HG02763 (cell line): ENCODE data around the gene CDH23.

ENCODE experiments used
- ATAC-seq: cut with Tn5 transposase; IDR thresholded peaks from one replicate; pipeline ENCODE4 v1.9.1; 2021; ENCODE audit warnings: mild to moderate bottlenecking, moderate library complexity; ENCODE audit not compliant: unreplicated experiment

The CDH23 gene

DNA sequence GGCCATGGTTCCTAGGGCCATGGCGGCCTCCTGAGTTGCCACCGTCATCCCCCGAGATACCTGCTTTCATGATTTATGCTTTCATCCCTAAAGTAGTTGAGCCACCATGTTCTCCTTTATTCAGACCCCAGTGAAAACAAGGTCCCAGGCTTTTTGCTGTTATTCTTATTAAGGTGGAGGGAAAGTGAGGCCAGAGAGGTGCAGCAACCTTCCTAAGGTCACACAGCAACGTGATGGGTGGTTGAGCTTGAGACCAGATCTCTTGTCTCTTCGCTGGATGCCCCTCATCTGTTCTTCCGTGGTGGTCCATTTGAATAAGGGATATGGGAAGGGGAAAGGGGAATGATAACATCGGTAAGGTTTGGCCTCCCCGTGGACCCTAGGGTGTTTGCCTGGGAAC is 180.6 kb downstream of the CDH23 start:
- ATAC-seq: no peak

DNA sequence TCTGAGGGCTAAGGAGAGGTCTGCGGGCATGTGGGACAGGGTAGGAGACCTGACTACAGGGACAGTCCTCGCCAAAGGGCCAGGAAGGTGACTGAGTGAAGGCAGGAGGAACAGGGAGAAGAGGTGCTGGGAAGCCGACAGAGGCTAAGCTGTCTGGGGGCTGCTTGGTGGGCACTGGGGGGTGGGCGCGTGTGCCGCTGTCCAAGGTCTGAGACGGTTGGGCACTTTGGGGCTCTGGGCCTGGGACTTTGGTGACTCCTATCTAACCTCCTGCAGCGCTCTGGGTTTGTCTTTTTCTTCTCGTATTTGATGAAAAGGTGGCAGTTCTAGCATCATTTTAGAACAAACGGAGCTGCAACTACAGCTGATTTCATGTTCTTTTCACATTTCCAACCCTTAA is 181.3 kb downstream of the CDH23 start:
- no peak for ATAC-seq

DNA sequence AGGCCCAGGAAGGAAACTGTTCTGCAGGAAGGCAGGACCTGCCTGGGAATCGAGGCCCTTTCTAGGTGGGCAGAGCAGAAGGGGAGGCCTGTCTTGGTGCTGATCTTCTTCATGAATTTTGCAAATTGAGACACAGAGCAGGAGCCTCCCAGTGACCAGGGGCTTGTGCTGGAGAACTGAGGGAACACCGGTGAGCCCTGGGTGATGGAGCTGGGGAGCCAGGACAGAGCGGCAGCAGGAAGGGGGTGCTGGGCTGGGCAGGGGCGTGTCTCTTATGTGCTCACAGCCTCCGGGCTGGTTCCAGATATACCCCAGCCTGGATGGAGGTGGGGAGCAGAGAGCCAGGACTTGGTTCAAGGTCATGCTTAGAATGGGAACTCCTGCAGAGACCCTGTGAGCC is 182.9 kb downstream of the CDH23 start:
- ATAC-seq: no peak

DNA sequence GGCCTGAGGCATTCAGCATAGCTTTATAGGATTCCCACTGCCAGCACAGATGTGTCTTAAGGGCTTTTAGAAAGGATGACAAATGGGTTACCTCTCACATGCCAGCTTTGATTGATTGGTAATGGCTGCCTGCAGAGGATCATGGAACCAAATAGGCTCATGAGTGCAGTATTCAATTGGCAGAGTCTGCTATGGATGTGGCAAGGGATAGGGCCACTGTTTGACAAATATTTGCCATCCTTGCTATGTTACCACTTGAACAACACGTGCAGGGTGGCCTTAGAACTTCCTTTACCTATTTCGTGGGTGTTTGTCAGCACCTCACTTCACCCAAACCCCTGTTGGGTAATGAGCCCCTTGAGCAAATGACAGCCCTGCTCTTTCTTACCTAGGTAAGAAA is 183.7 kb downstream of the CDH23 start:
- no peak for ATAC-seq

DNA sequence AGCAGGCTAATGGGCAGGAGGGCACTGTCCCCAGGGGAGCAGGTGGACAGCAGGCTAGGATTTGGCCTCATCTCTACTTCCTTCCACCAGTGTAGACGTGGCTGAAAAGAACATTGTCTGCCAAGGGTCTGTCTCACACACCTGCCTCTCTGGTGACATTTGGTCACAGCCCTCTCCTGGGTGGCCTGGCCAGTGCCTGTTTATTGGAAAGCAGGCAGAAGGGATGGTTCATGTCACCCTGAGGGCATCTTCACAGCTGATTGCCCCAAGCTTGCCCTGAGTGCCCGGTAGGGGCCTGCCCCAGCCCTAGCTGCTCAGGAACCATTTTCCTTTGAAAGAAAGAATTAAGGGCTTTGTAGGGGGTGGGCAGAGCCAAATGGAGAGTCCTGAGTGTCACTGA is 184.2 kb downstream of the CDH23 start:
- no peak for ATAC-seq

DNA sequence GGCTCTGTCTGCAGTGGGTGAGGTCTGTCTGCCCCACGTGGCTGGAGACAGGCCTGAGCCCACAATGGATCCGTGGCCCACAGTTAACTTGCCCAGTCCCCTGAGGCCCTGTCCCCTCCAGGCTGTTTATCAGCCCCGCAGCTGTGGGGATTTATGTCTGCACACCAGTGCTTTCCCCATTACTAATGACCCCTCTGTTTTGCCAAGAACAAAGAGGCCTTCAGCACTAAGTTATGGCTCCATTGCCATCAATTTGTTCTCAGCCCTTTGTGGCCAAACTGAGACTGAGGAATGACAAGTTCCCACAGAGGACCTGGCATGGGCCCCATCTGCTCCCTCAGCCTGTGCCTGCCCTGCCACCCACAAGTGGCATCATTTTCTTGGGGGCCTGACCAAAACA is 184.7 kb downstream of the CDH23 start:
- no peak for ATAC-seq

DNA sequence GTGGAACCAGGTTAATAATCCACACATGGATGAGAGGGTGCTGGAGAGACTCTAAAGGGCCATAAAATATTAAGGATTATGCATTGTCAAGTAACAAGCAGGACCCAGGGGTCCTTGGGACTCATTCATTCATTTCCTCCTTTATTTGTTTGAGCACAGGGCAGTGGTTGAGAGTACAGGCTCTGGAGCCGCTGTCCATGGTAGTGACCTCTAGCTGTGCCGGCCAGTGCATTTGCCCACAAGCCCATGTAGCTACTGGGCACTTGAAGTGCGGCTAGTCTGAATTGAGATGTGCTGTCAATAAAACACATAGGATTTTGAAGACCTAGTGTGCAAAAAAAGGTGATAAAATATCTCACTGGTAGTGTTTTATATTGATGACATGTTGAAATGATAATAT is 185.3 kb downstream of the CDH23 start:
- ATAC-seq: no peak

DNA sequence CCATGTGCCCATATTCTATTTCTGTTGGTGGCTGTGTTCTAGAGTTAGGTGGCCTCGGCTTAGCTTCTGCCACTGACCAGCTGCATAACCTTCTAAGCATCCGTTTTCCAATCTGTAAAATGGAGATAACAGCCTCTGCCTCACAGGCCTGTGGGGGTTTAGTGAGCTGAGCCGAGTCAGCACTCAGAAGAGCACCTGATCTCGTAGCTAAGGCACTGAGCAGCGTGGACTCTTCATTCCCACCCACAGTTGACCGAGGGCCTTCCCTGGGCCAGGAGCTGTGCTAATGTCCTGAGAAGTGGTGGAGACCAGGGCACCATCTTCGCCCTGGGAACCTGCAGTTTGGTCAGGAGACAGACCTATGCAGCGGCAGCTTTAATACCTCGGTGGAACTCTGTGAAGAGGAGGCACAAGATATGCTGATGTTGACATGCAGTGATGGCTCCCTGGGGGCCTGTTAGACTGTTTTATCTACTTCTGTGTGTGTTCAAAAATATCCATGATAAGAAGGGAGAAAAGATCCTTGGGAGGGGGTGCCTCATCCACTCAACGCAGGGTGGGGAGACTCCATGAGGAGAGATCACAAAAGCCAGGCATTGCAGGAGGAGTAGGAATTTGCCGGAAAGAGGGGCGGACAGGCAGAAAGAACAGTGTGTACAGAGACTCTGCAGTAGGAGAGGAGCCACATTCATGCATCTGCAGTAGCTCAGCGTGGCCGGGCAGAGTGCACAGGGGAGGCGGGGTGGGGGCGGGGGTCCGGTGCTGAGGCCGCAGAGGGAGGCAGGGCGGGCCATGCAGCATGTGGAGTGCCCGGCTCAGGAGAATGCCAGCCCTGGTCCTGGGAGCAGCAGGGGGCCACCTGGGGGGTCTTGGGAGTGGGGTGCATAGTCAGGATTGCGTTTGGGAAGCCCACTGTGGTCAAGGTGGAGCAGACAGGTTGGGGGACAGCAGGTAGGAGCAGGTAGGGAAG is 186.1 kb downstream of the CDH23 start:
- no peak for ATAC-seq

DNA sequence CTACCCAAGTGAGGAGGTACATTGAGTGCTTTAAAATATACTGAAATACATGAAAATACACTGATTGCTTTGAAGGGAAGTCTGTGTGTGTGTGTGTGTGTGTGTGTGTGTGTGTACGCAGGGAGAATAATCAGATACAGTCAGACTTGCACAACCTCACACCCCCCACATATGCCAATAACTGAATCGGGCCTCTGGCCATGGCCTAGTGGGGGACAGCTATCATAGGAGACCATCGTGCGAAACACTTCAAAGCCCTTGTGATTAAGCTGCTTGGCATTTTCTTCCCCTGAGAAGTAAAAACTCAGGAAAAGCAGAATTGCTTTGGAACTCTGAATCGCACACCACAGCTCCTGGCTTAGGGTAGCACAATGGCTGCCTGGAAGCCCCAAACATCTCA is 187.7 kb downstream of the CDH23 start:
- no peak for ATAC-seq

DNA sequence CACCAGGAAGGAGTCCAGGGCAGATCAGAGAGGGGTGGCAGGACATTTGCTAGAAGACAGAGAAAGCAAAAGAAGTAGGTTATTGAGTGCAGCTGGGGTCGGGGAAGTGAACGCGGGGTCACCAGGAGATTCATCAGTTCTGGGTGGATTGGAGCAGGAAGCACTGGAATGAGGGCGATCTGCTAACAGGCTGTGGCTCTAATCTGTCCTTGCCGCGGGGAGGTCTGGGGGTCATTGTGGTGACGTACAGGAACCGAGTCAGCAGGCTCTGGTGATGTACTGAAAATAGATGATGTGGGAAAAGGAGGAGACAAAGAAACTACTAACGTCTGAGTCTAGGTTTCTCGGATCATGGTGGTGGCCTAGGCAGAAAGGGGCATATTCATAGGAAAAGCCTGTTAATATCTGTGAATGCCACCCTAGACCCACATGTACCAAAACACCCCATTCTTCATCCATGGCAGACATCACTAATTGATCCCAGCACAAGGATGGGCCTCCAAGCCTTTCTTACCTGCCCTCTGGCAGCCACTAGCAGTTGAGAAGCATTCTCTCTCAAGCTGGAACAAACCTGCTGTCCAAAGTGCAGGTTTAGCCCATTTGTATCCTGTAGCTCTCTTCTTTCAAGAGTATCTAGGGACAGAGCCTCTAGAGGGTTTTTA is 188.3 kb downstream of the CDH23 start:
- ATAC-seq: no peak

DNA sequence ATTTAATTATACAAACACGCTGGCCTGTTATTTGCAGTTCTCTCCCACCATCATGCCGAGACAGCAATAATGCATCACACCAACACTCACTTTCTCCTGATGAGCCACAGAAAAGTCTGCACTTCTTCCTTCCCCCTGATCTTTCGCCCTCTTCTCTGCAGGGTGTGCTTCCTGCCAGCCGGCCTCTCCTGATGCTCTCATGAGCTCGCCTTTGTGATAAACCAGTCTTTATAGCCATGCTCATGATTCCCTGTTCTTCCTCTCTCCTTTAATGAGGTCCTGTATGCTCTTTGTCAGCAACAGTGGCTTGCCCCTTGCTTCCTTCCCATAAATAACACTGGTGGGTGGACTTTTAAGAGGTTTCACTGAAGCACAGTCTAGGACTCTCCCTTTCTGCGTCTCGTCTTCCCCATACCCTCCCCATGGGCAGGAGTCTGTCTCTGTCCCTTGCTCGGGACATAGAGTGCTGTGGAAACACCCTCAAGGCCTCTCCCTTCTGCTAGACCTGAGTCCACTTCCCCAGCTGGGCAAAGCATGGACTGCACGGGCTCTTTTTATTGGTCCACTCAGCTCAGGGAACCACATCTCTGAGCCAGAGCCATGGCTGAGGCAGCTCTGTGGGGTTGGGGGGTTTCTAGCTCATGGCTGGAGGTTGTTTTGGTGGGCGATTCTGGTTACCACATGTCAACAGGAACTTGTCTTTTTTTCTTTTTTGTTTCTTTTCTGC is 189.0 kb downstream of the CDH23 start:
- no peak for ATAC-seq

DNA sequence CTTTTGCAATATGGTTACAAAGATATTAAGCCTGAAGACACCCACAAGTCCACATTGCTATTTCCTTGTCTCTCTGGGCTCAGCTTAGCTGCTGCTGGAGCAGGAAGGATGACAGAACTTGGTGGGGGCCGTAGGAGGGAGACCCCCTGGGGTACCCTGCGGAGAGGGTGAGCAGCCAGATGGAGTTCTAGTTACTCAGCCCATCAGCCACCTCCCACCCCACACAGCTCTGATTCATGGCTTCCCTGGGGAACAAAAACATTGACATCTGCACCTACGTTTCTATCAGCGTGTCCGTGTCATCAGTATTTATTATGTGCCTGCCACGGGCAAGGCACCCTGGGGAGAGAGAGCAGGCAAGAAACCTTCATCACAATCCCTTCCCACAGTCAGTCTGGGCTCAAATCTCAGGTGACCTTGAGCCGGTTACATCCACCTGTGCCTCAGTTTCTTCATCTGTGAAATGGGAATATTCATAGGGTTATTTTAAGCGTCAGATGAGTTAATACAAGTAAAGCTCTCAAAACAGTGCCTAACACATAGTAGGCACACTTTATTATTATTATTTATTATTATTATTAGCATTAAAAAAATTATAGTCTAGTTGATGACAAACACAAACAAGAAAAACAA is 191.3 kb downstream of the CDH23 start:
- ATAC-seq: no peak

DNA sequence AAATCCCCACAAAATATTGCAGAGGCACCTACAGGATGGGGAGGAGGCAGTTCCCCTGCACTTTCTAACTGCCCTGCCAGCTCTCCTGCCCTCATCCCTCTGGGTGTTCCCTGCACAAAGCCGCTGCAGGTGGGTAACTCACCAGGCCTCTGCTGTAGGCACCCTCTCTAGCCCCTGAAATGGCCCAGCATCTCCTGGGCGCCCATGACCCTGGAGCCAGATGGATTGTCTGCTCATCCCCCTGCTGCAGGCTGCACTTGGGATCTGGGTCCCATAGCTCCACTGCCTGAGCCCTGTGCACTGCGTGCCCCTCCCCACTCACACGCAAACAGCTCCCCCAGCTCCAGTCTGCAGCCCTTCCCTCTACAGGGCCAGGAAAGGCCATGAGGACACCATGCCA is 192.0 kb downstream of the CDH23 start:
- no peak for ATAC-seq

DNA sequence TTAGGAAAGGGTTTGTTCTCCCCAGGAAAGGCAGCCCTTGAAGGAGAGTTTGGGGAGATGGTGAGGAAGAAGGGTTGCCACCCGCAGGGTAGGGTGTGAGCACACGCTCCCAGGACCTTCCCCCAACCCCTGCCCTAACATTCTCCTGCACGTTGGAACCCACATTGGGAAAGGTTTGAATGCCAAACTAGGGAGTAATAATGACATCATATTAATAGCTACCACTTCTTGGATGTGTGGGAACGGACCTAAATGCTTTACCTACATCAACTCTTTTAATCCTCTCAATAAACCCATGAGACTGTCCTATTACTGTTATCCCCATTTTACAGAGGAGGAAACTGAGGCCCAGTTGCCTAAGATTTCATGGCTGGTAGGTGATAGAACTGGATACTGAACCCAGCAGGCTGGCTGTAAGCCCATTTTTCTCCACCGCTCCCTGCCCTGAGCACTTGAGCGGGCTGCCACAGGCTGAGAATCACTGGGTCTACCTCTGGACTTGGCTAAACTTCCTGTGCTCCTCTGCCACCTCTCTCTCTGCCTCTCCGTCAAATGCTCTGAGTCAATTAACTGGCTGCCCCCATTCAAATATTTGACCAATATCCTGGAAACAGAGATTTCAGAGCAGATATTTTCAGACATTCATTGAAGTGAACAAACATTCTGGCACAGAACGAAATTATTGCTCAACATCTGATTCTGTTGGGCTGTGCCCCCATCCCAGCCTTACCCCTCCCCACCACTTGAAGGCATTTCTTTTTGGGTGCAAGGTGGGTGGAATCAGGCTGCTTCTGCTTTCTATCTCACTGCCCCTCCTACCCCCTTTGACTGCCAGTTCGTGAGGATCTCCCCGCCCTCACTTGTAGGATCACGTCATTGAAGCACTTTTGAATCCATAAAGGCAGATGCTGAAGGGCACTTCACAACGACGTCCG is 193.2 kb downstream of the CDH23 start:
- ATAC-seq: no peak

DNA sequence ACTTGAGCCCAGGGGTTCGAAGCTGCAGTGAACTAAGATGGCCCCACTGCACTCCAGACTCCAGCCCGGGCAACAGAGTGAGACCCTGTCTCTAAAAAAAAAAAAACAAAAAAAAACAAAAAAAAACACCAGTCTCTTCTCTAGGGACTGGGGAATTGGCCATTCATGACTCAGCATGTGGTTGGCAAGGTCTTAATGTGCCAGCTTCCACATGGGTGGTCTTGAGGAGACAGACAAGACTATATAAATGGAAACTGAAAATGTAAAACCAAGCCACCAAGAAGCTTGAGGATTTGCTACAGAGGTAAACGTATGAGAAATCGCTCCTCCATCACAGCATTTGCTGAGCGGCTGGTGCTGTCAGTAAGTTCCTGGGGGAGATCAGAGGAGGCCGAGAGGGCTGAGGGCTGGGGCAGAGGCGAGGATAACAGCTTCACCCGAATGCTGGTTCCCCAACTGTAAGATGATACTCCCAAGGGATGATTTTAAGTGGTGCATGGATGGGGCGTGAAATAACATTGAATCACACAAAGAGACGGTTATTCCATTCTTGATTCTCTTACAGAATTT is 194.1 kb downstream of the CDH23 start:
- no peak for ATAC-seq

DNA sequence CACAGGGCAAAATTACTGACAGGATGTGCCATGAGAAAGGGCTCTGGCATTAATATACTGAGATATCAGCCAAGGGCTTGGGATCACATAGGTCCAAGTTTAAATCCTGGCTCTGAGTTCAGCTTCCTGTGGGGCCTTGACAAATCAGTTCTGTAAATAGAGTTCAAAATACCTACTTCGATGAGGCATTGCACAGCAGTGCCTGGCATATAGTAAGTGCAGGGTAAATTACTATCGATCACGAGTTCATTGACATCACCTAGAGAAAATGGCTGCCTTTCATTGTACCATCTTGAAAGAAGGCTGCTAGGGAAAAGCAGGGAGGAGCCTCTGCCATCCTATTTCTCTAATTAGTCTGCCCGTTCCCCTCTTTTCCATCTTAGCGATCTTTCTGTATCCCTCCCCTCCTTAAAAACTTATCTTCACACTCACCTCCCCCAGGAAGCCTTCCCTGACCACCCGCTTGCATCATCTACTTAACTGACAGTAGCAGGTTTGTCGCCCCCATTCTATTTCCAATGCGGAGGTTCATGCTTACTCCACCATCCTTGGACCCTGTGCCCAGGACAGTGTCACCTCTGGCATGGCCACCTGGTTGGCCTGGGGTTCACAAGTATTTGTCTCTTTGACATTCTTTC is 198.3 kb downstream of the CDH23 start:
- no peak for ATAC-seq

DNA sequence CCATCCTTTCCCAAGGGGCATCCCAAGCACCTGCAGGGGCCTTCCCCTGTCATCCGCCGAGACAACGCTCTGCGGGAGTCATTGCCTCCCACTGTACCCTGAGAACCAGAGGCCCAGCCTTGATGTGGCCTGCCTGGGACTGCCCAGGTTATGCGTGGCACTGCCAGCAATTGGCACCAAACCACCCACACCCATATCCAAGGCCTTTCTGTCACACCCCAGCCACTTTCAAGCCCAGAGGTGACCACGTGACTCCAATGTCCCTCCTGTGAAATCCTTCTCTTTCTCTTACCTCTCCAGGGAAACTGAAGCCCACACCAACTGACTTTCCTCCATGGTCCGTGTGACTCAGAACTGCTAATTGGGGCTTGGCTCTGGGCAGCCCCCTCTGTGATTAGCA is 198.9 kb downstream of the CDH23 start:
- ATAC-seq: no peak

DNA sequence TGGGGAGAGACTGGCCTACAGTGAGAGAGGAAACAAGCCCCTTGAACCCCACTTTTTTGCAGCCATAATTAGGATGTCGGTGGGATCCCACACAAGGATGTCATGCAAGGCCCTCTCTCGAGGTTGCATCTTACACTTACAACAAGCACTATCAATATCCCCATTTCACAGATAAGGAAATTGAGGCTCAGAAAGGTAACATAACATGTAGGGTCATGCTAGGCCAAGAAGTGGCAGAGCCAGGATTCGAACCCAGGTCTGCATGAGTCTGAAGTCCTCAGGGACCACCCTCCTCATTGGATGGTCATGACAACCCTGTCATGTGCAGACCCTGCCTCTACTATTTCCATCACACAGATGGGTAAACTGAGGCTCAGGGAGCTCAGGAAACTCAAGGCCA is 199.4 kb downstream of the CDH23 start:
- no peak for ATAC-seq

DNA sequence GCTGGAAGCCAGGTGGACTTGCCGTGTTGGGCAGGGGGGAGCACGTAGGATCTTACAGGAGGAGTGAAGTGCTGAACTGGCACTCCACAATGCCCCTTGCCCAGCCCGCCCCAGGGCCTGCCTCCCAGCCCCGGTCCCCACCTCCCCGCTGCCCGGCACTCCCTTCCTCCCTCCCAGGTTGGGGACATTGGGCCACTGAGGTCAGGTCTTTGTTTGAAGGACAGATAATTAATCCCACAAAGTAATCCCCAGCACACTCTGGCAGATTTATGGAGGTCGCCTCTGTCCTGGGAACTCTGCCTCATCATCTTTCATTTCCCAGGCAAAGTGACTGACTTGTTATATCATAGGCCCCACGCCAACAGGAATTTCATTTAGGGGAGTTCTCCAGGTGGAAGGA is 200.0 kb downstream of the CDH23 start:
- ATAC-seq: no peak
